GM19395 (cell line): ENCODE data around the gene RNF224.
"Not testable (repeated sequence)": the region's sequence is repeated elsewhere in the genome, so short reads cannot be mapped to it uniquely, and the experiment has no call there.

Experiments
- ATAC-seq: cut with Tn5 transposase; IDR thresholded peaks from one replicate; pipeline ENCODE4 v1.9.1; 2021; ENCODE audit warnings: mild to moderate bottlenecking, moderate library complexity; ENCODE audit not compliant: unreplicated experiment

Gene RNF224

DNA sequence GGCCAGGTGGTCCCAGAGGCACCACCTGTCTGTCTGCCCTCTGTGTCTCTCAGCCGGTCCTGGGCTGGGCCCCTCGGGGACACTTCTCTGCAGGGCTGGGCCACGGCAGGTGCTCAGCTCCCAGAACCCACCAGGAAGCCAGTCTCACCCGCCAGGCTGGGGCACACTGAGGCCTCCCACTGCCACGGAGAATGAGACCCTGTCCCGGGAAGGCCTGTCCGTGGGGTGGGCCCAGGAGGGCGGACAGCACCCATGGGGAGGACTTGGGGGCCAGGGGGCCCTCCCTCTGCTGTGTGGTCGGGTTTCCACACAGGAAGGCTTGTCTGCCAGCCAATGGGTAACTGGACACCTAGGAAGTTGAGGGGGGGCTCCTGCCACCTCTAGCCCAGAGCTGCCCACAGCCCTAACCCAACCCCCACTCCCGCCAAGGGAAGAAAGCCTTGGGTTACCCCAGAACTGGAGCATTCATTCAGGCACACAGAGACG is 9.7 kb downstream of the RNF224 start:
- ATAC-seq: no peak

DNA sequence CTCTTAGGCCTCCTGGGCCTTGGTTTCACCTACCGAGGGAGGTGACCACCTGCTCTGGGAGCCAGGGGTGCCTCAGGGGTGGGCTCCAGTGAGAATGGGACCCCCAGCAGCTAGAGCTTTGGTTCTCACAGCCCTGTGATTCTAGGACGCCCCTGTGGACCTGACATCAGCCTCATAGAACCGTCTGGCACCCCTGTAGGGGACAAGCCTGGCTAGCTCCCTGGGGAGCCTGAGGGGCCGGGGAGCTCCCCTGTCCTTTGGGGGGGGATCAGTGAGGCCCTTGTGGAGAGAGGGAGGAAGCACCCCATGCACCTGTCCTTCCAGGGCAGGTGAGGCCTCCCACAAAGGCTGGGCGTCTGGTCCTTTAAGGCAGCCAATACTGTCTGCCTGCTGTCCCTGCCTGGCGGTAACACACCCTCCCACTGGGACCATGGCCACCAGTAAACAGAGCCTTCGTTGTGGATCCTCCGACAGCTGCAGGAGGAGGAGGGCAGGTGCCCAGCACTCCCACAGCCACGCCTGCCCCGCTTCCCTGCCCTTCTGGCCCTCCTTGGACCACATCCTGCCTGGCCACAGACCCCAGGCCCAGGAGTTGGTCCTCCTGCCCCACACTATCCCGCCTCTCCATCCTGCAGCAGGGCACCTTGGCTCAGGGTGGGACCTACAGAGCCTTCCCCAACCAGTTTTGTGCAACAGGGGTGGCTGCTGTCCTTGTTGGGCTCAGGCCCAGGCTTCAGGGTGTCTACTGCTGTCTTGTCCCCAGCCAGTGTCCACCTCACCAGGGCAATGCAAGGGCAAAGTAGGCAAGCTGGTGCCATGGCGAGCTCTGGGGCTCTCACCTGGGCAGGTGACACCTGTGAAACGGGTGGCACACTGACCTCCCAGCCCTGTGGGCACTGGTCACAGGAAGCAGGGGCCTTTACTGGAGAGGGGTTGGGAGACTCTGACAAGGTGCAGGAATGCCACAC is 10.7 kb downstream of the RNF224 start:
- no peak for ATAC-seq

DNA sequence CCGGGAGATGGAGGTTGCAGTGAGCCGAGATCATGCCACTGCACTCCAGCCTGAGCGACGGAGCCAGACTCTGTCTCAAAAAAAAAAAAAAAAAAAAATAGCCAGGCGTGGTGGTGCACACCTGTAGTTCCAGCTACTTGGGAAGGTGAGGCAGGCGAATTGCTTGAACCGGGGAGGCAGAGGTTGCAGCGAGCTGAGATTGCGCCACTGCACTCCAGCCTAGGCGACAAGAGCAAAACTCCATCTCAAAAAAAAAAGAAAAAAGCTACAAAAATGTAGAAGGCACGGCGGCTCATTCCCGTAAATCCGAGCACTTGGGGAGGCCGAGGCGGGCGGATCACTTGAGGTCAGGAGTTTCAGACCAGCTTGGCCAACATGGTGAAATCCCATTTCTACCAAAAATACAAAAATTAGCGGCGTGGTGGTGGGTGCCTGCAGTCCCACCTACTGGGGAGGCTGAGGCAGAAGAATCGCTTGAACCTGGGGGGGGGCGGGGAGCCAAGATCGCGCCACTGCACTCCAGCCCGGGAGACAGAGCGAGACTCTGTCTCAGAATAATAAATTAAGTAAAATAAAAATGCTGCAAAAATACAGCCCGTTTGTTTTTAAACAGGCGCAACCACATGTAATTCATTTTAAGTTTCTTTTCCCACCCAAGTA is 12.4 kb downstream of the RNF224 start:
- ATAC-seq: not testable (repeated sequence)

DNA sequence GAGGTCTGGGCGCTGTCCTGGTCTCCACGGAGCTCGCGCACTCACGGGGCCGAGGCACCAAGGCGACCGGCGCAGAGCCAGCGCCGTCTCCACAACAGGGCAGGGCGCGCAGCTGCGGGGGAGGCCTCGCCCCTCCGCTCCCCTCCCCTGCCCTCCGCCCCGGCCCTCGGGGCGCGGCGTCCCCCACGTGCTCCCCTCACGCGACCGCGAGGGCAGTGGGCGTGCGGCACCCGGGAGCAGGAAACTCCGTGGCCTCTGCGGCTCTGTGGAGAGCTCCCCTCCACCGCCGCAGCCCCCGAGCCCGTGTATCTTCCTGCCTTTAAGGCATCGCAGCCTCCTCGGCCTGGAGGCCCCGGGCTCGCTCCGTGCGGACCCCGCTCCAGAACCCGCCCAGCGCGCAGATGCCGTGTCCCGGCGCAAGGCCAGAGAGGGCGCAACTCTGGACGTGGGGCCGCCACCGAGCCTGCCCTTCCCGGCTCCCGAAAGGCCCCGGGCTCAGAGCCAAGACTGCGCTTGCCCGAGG is 13.1 kb downstream of the RNF224 start:
- peak; percentile 31 for ATAC-seq

DNA sequence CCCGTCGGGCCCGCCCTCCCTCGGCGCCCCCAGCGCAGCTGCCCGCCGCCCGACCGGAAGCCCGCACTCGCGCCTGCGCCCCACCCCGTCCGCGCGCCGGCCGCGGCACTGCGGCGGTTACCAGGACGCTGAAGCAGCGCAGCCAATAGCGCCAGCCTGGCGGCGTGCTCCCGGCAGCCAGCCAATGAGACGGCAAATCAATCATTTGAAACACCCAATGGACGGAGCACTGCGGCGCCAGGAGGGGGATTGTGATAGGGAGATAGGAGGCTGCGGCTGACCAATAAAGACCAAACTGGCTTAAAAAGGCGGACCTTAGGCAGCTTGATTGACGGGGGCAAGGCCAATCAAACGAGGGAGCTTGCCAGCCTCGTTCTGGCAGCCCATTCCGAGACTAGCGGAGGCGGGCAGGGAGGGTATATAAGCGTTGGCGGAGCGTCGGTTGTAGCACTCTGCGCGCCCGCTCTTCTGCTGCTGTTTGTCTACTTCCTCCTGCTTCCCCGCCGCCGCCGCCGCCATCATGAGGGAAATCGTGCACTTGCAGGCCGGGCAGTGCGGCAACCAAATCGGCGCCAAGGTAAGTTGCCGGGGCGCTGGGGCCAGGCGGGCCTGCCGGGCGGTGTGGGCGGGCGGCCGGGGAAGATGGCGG is 13.7 kb downstream of the RNF224 start, which contains the start of gene TUBB4B:
TSS of gene TUBB4B (plus strand) at position 447 of the 649 bp plus-strand sequence. CDS start at position 521, 74 bp downstream.
- ATAC-seq: peak; percentile 78

DNA sequence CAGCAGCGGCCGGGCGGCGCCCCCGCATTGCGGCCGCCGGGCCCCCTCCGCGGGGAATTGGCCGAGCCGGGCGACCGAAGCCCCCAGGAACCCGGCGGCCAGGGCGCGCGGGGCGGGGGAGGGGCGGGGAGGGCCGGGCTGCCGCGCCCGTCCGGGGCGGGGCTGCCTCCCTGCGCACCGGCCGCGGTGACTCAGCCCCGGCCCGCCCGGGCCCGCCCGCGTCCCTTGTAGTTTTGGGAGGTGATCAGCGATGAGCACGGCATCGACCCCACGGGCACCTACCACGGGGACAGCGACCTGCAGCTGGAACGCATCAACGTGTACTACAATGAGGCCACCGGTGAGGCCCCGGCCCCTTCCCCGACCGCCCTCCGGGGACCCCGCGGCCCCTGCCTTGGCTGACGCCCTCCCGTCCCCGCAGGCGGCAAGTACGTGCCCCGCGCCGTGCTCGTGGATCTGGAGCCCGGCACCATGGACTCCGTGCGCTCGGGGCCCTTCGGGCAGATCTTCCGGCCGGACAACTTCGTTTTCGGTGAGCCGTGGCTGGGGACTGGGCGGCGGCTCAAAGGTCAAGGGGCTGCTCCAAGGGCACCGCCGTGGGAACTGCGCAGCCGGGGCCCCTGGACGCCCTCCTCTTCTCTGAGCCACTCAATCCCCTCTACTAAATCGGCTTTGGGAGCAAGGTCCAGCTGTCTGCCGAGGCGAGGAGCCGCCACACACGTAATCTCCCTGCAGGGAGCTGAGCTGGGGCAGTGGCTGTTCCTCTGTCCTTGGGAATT is 14.4 kb downstream of the RNF224 start:
- peak; percentile 7 for ATAC-seq

DNA sequence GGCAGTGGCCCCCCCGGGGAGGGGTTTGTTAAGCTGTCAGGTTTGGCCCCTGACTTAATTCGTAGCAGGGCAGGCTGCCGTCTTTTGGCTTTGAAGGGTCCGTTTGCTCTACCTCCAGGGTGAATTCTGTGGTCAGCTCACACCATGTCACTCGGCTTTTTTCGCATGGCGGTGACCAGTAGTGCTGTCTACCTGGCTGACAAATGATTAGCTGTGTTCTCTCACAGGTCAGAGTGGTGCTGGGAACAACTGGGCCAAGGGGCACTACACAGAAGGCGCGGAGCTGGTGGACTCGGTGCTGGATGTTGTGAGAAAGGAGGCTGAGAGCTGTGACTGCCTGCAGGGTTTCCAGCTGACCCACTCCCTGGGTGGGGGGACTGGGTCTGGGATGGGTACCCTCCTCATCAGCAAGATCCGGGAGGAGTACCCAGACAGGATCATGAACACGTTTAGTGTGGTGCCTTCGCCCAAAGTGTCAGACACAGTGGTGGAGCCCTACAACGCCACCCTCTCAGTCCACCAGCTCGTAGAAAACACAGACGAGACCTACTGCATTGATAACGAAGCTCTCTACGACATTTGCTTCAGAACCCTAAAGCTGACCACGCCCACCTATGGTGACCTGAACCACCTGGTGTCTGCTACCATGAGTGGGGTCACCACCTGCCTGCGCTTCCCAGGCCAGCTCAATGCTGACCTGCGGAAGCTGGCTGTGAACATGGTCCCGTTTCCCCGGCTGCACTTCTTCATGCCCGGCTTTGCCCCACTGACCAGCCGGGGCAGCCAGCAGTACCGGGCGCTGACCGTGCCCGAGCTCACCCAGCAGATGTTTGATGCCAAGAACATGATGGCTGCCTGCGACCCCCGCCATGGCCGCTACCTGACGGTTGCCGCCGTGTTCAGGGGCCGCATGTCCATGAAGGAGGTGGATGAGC is 15.2 kb downstream of the RNF224 start:
- no peak for ATAC-seq

DNA sequence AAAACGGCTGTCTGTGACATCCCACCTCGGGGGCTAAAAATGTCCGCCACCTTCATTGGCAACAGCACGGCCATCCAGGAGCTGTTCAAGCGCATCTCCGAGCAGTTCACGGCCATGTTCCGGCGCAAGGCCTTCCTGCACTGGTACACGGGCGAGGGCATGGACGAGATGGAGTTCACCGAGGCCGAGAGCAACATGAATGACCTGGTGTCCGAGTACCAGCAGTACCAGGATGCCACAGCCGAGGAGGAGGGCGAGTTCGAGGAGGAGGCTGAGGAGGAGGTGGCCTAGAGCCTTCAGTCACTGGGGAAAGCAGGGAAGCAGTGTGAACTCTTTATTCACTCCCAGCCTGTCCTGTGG is 15.9 kb downstream of the RNF224 start:
- ATAC-seq: not testable (repeated sequence)

DNA sequence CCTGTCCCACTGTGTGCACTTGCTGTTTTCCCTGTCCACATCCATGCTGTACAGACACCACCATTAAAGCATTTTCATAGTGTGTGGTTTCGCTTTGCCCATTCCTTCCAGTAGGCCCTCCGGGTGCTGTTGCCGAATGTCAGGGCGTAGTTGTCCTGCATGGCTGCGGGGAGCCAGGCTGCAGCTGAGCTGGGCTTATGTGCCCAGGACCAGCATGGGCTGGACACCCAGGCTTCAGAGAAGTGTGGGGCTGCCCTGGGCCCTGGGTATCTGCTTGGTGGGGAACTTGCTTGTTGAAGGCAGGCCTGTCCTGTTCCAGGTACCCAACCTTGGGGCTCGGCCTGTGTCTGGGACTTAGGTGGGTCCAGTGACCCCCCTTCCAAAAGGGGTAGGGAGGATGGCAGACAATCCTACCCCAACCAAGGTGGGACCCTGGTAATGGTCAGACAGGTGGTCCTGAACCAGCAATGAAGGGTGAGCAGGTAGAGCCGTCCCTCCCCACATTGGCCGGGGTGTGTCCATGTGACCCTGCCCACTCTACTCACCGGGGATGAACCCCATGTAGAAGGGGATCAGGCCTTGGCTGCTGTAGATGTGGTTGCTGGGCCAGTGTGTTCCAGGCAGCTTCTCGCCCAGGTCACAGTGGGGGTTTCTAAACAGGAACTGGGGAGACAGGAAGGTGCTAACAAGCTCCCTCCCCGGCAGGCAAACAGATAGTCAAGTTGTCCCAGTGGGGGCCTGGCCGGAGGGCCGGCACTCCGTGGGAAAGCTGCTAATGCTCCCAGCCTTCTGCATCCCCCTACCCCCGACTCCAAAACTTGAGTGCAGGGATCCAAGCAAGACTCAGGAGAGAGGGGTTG is 16.6 kb downstream of the RNF224 start:
- ATAC-seq: no peak

DNA sequence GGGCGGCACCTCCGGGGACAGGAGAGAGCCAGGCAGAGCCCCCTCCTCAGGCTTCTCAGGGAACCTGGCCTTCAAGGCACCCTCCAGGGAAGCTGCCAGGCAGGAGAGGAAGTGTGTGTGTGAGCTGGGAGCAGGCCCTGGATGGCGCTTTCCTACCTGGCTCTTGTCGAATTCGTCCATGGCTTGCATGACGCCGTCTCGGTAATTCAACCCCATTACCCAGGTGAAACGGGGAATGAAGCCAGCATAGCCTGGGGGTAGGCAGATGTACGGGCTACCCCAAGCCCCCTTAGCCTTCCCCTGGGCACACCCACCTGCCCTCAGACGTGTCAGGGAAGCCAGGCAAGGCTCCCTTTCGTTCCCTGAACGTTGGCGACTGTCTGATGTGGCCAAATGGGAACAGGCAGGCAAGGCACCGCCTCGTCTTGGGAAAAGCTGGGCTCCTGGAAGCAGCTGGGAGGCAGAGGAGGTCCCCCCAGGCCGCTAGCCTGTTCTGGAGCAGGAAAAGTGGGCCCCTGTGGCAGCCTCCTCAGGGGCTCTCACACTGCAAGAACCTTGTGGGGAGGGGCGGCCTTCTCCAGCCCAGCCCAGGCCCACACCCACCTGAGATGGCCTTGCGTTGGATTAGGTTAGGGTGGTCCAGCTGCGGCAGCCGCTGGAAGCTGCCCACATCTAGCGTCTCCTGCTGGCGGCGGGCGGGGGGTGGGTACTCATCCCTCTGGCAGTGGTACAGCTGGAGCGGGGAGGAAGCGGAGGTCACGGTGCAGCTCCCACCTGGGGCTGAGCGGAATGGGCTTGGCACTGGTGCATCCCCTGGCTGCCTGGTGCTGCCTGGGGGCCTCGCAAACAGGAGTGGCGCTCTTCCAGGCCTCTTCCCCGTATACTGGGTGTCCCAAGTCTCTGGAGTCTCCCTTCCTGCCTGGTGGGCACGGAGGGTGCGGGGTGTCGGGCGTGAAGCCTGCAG is 17.5 kb downstream of the RNF224 start:
- no peak for ATAC-seq

DNA sequence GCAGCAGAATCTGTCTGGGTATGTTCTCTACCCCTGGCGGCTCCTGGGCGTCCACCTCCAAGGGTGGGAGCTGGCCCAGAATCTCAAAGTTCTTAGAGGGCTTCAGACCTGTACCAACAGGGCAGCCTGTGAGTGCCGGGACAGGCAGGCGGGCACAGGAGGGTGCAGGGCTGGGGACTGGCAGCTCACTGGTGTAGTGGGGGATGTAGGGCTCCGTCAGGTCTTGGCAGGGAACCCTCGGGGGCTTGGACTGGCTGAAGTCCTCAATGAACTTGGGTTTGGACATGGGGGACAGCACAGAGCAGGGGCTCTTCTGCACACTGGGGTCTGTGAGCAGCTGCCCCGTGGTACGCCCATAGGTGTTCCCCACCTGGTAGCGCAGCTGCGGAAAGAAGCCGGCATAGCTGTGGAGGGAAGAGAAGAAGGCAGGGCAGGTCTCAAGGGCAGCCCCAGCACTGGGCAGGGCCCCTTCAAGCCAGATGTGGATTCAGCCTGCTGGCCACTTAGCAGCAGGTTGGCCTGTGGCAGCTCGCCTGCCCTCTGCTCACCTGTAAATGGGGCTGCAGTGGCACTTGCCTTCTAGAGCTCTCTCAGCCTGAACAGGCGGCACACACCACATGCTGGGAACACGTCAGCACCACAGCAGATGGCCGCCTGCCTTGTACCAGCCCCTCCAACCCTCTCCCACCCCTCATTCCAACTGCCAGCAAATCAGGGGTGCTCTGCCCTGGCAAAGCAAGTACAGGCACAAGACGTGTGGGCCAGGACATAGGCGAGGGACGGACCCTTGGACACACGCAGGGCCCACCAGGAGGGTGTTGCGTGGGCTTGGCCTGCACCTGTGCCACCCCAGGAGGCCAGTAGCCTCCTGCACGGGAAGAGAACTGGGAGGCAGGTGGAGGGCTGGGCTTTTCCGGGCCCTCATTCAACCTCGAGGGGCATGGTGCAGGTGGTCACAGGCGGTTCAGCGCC is 18.4 kb downstream of the RNF224 start:
- ATAC-seq: no peak

DNA sequence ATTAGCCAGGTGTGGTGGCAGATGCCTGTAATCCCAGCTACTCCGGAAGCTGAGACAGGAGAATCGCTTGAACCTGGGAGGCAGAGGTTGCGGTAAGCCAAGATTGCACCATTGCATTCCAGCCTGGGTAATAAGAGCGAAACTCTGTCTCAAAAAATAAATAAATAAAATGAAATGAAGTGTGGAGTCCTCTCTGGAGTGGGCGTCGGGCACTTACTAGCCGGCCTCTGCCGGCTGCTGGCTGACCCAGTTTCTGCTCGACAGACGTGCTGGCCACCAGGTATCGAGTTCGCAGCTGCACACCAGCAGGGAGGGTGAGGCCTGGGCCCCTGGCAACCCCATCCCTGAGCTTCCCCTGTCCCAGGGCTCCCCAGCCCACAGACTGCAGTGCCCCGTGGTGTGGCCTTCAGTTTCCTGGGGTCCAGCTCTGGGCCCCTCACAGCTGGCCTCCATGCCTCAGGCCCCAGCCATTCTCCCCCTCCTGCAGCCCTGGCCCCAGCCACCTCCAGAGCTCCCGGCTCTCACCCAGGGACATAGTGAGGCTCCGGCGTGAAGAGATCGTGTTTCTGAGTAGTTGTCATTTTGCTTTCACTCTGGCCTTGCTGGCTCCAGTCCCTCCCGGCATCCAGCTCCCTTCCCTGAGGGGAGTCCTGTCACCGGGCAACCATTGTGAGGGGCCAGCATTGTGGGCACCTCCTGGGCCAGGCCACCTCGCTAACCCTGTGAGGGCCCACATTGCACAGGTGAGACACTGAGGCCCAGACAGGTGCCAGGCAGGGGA is 20.0 kb downstream of the RNF224 start:
- ATAC-seq: no peak

DNA sequence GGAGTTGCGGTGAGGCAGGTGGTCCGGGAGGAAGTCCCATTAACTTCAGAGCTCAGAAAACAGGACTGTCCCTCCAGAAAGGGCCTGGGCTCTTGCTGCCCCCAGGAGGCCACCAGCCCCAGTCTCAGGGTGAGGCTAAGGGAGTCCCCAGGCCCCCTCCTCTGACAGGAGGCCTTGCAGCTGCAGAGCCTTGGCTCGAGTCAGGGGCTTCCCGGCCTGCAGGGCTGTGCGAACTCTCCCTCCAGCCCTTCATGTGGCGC is 20.5 kb downstream of the RNF224 start:
- ATAC-seq: no peak

DNA sequence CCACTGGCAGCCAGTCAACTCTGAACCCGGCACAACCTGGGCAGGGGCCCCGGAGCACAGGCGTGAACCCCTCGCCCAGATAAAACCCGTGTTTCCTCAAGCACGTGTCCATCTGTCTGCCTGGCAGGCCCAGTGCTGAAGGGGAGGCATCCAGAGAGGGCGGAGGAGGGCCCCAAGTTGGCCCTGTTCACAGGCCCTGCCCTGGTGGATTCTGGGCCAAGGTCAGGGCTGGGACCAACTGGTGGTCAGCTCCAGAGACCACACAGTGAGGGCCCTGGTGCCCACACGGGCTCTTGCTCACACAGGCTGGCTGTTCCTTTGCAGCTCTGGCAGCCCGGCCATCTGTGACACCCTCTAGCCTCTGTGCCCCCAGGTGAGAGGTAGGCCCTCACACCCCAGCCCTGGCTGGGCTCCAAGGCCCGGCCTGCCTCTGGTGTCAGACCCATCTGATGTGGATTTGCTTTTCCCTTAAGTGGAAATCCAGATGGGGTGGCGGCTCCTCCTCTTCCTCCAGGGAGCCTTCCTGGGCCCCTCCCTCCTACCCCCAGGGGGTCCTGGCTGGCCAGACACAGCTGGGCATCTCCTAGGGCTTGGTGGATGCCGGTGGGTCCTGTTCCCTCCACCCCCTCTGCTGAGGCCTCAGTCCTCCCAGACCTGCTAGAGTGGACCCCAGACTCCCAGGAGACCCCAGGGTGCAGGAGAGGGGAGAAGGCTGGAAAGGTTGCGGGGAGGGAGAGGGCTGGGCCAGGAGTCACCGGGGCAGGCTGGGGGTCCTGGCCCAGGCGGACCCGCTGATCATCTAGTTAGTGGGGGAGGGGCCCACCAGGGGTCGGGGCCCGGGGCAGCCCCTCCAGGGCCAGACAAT is 23.3 kb downstream of the RNF224 start:
- ATAC-seq: no peak

DNA sequence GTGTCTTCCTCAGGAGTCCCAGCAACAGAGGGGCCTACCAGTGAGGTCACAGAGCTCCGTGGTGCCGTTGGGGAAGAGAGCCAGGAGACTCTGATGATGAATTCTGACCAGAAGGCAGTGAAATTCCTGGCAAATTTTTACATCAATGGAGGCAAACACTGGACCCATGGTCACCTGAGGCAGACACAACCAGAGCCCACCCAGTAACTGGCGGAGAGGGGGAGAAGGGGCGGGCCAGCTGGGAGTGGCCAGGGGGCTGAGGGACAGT is 23.8 kb downstream of the RNF224 start, which contains the start of gene STPG3:
TSS of gene STPG3 (plus strand) at position 93 of the 268 bp plus-strand sequence. CDS start at position 94, 1 bp downstream.
- ATAC-seq: no peak
